Erythroblast (primary cell): ENCODE measurements around the gene PPP1R1B.
"Not testable (repeated sequence)": the region's sequence is repeated elsewhere in the genome, so short reads cannot be mapped to it uniquely, and the experiment has no call there.

Experiments used
- DNase-seq, 2 experiments: peaks; one replicate each; lab custom pipeline; 2025; lab: John Stamatoyannopoulos, UW
- GATA1 ChIP-seq: IDR thresholded peaks from 2 replicates; pipeline ENCODE4 v1.6.1; 2011; ENCODE audit warnings: low read depth, mild to moderate bottlenecking, control low read depth, low read length, moderate library complexity
- POLR2A ChIP-seq: IDR thresholded peaks from 2 replicates; pipeline ENCODE4 v1.6.1; 2011; ENCODE audit warnings: mild to moderate bottlenecking, low read length

Gene PPP1R1B

DNA sequence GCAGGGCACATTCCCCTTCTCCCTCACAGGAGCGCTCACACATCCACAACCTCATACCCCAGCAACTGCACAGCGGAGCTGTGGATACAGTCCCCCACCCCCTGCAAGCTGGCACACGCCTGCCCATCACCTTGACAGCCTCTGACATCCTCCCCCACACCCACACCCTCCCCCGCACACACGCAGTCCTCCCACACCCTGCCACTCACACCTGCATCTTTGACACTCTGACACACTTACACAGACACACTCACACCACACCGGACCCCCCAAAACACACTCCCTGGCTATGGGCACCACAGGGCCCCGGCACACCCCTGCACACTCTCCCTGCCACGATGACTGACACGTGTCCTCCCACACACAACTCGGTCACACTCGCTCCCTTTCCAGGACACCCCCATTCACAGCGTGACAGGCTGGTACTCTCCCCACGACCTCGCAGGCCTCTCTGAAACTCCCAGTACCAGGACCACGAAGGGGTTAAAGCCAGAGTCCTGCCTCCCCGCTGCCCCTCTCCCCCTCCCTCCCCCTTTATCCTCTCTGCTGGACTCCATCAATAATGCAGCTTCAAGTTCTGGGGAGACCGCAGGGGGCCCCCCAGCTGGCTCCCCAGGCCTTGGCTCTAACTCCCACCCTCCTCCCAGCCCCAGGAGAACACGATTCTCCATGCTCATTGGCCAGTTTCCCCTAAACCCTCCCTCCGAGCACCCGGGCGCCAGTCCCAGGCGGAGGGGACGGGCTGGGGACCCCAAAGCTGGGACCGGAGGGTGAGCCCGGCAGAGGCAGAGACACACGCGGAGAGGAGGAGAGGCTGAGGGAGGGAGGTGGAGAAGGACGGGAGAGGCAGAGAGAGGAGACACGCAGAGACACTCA lies at the start of gene PPP1R1B:
Gene PPP1R1B (plus strand): TSS at position 782 of the 876 bp plus-strand sequence. CDS start 441 bp downstream, outside the sequence.
- TF ChIP-seq GATA1 = no peak
- TF ChIP-seq POLR2A = no peak
- DNase-seq = no peak

DNA sequence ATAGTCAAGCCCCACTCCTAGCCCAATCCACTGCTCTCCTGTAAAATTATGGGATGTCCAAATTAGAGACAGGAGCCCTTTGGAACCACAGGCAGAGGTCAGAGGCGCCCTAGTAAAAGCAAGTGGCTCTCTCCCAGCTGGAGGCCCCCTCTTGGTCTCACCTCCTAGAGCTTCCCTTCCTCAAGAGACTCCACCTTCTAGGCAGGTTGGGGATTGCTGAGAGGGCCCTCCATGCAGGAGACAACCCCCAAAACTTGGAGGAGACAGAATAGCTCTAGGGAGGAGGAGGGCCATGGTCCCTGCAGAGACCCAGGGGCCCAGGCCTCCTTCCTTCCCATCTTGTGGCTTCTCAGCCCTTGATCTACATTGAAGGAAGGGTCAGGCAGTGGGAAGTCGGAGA lies 48.5 kb upstream of the PPP1R1B start:
- no peak for DNase-seq
- TF ChIP-seq GATA1 (no peak), POLR2A (no peak)

DNA sequence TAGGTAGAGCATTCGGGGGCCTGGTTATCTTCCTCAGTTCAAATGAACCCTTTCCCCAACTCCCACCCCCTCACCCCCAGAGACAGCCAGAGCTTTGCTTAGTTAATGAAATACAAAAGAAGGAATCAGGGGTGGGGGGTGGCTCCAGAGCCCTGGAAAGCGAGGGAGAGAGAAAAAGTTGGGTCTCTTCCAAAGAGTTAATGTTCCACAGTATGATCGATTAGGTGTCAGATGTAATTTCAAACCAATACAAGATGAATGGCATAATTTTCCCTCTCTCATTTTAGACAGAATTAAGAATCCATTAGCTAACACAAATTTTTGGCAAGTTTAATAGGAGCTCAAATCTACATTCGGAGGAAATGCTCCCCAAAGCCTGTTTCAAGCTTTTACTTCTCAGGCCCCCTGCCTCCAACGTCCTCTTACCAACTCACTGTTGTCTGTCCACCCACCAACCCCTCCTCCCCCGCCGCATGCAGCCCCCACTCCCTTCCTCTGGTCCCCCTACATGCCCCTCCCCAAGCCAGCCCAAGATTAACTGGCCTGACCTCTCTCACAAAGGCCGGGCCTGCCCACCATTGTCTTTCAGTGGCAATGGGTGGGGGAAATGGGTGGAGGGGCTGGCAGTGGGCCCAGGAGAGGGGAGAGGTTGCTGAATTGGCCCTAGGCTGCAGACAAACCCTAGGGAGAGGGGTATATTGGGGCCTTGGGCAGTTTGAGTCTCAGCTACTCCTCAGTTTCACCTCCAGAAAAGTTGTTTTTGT lies 47.3 kb upstream of the PPP1R1B start:
- DNase-seq = no peak
- TF ChIP-seq GATA1 (no peak), POLR2A (no peak)

- TF ChIP-seq GATA1 (no peak), POLR2A (no peak)
- no peak for DNase-seq
Measured at GRCh38 chr17:39580082-39580468, 46.7 kb upstream of the PPP1R1B start.

DNA sequence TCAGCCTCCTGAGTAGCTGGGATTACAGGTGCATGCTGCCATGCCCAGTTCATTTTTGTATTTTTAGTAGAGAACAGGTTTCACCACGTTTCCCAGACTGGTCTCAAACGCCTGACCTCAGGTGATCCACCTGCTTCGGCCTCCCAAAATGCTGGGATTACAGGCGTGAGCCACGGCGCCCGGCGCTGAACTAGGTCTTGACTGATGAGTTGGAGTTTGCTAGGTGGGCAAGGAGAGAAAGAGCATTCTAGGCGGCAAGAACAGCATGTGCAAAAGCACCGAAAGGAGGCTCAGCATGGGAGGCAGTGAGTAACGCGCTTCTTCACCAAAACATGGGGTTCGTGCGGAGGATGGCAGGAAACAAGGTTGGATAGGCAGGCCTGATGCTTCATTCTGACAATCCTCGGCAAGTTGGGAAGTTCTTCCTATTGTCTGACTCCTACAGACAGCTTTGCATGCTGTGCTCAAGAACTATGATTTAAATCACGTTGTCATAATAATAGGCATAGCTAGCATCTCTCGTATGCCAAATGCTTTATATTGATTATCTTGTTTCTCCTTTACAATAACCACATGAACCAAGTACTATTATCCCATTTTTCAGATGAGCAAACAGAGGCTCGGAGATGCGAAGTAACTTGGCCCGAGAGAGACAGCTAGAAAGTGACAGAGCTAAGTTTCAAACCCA lies 45.5 kb upstream of the PPP1R1B start:
- TF ChIP-seq GATA1 (no peak), POLR2A (no peak)
- no peak for DNase-seq

DNA sequence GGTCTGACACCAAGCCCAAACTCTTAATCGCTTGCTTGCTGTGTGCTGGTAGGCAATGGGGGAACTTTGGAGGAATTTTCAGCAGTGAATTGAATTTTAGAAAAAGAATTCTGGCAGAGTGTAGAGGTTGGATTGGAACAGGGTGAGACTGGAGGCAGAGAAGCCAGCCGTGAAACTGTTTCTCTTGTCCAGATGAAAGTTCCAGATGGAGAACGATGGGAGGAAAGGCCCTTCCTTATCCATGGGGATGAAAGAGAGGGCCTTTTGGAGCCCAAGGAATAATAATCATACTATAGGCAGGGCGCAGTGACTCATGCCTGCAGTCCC lies 45.0 kb upstream of the PPP1R1B start:
- TF ChIP-seq POLR2A (no peak), GATA1 (no peak)
- no peak for DNase-seq

GRCh38 chr17:39582658-39583057 lies 44.1 kb upstream of the PPP1R1B start:
- no peak for TF ChIP-seq POLR2A
- TF ChIP-seq GATA1 = no peak
- DNase-seq = no peak

DNA sequence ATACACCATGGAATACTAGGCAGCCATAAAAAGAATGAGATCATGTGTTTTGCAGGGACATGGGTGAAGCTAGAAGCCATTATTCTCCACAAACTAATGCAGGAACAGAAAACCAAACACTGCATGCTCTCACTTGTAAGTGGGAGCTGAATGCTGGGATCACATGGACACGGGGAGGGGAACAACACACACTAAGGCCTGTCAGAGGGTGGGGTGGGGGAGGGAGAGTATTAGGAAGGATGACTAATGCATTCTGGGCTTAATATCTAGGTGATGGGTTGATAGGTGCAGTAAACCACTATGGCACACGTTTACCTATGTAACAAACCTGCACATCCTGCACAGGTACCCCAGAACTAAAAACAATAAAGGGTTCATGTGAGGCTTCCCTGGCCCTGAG lies 36.6 kb upstream of the PPP1R1B start:
- not testable (repeated sequence) for DNase-seq

DNA sequence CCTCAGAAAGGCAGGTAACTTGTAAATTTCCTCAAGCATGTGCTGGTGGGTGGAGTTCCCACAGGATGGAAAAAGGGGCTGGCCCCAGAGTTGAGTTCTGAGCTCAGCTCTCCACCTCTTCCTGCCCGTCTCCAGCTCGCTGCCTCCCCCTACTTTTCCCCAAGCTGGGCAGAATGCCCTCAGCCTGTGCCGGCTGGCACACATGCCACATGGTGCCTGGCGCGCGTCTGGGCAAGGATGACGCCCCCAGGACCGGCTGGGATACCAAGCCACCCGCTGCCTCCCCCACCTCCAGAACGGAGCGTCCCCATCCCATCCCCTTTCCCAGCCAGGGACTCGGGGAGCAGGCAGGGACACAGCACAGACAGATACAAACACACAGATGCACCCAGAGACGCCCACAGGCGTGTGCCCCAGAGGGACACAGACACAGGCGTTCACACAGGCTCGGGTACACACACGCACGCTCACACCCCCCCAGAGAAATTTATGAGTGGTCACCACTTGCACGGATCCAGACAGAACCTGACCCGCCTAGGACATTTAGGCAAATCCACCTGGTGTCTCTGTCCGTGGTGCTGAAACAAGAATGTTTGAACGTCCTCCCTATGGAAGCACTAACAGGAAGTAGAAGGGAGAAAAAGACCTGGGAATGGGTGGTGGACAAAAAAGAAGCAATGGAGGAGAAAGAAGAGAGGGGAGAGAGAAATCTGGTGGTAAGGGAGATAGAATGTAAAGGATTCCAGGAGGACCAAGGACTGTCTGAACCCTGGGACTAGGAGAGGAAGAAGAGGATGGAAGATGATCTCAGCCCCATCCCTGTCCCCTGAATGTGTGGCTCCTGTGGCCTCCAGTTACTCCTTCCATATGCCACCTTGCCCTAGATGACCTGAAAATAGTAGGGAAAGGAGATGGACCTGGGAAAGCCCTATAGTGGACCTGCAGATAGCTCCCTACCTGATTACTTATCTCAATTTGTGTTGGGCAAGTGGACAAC lies 34.5 kb upstream of the PPP1R1B start:
- TF ChIP-seq POLR2A = no peak
- no peak for TF ChIP-seq GATA1
- peak; percentile 43 to 63 for DNase-seq

- TF ChIP-seq GATA1 = no peak
- TF ChIP-seq POLR2A = no peak
- no peak for DNase-seq
Measured at GRCh38 chr17:39593371-39593770, 33.4 kb upstream of the PPP1R1B start.

DNA sequence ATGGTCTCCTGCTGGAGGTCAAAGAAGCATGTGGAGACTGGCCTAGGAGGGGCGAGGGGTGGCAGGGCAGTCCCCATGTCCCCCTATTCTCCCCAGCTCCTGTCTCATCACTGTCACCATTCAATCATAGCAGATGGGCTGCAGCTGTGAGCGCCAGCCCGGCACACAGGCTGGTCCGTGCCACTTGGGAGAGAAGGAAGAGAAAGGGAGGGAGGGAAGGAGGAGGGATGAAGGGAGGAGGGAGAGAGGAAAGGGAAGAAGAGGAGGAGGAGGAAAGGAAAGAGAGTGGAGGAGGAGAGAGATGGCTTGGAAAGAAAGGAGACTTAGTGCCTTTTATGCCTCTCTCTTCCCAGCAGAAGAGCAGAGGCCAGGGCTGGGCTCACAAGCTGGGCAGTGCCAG lies 31.5 kb upstream of the PPP1R1B start:
- TF ChIP-seq GATA1 = no peak
- TF ChIP-seq POLR2A = no peak

GRCh38 chr17:39595928-39596510 lies 30.7 kb upstream of the PPP1R1B start:
- TF ChIP-seq GATA1 = no peak
- TF ChIP-seq POLR2A = no peak

More for the DNA sequence above, 31.5 kb upstream of the PPP1R1B start:
- no peak for DNase-seq

More at GRCh38 chr17:39595928-39596510, 30.7 kb upstream of the PPP1R1B start:
- DNase-seq = no peak
